Endodermal cell (in vitro differentiated cells): Measurements from ENCODE around the gene FAM181A. TPM values are rescaled to one million over a fixed set of nuclear protein-coding genes. Genes with fewer than 3 reads are reported as not detected.

Source experiments
- DNase-seq: peaks from one replicate; pipeline ENCODE4 v3.0.0-alpha.2; 2017
- H3K27ac ChIP-seq: 2 replicates; pipeline ENCODE4 v1.5.1; 2013; ENCODE audit warnings: mild to moderate bottlenecking, low read depth, low read length, moderate library complexity
- H3K27me3 ChIP-seq: 2 replicates; pipeline ENCODE4 v1.6.1; 2013; ENCODE audit warnings: mild to moderate bottlenecking, low read length, moderate library complexity; ENCODE audit not compliant: insufficient read depth, control insufficient read depth, poor library complexity, severe bottlenecking
- H3K36me3 ChIP-seq: 2 replicates; pipeline ENCODE4 v1.7.0; 2013; ENCODE audit warnings: mild to moderate bottlenecking, low read length, moderate library complexity; ENCODE audit not compliant: control insufficient read depth, insufficient read depth
- H3K4me1 ChIP-seq: one replicate; pipeline ENCODE4 v1.7.0; 2013; ENCODE audit warnings: low read length; ENCODE audit not compliant: control insufficient read depth, insufficient read depth
- H3K4me3 ChIP-seq: 2 replicates; pipeline ENCODE4 v1.5.1; 2013; ENCODE audit warnings: mild to moderate bottlenecking, low read length, moderate library complexity
- H3K9ac ChIP-seq: 2 replicates; pipeline ENCODE4 v1.6.1; 2013; ENCODE audit warnings: mild to moderate bottlenecking, low read length, moderate library complexity; ENCODE audit not compliant: poor library complexity, severe bottlenecking; ENCODE audit errors: extremely low read depth
- H3K9me3 ChIP-seq: 2 replicates; pipeline ENCODE4 v1.6.1; 2013; ENCODE audit warnings: mild to moderate bottlenecking, low read length, moderate library complexity; ENCODE audit not compliant: control insufficient read depth
- H3K27ac Mint-ChIP-seq: 2 replicates; pipeline ENCODE4 v1.8.0; 2020; ENCODE audit warnings: mixed read lengths
- H3K27me3 Mint-ChIP-seq: 2 replicates; pipeline ENCODE4 v1.8.0; 2021; ENCODE audit warnings: mild to moderate bottlenecking, mixed read lengths; ENCODE audit not compliant: insufficient read depth
- H3K36me3 Mint-ChIP-seq: 2 replicates; pipeline ENCODE4 v1.8.0; 2020; ENCODE audit warnings: low read depth, mixed read lengths
- H3K4me1 Mint-ChIP-seq: 2 replicates; pipeline ENCODE4 v1.8.0; 2020; ENCODE audit warnings: mixed read lengths
- H3K4me3 Mint-ChIP-seq: 2 replicates; pipeline ENCODE4 v1.8.0; 2020; ENCODE audit warnings: mild to moderate bottlenecking, moderate library complexity, mixed read lengths
- H3K9me3 Mint-ChIP-seq: 2 replicates; pipeline ENCODE4 v1.8.0; 2020; ENCODE audit warnings: mild to moderate bottlenecking, mixed read lengths
- CTCF ChIP-seq: fragments of 200-600 bp; sonication (generic); conservative IDR thresholded peaks from 2 replicates; pipeline ENCODE4 v1.5.0; 2021; ENCODE audit warnings: antibody characterized with exemption, mild to moderate bottlenecking
- WGBS, 2 experiments: methylation state at CpG; one replicate each; pipeline versions ENCODE4 v1.1.5 to v1.1.7; 2013; ENCODE audit warnings: missing lambda C conversion rate in 2 of 2, mixed read lengths in 1 of 2; ENCODE audit not compliant: insufficient coverage in 1 of 2, insufficient read length in 1 of 2; 5-methylcytosine and 5-hydroxymethylcytosine counted together
- total RNA-seq, 2 donors: library from RNA; stranded (reverse); fragmentation: NEBNext Ultra II Directional in 1 of 2; extraction: Animal tissue kit (Norgen Biotek cat#: 25700) in 1 of 2; gene quantifications; 2 replicates in 1 of 2; 3 replicates in 1 of 2; pipeline ENCODE4 v1.2.1, GENCODE V29; 2021

FAM181A gene
- total RNA-seq, 2 donors from 2014 or later, result not detected

DNA sequence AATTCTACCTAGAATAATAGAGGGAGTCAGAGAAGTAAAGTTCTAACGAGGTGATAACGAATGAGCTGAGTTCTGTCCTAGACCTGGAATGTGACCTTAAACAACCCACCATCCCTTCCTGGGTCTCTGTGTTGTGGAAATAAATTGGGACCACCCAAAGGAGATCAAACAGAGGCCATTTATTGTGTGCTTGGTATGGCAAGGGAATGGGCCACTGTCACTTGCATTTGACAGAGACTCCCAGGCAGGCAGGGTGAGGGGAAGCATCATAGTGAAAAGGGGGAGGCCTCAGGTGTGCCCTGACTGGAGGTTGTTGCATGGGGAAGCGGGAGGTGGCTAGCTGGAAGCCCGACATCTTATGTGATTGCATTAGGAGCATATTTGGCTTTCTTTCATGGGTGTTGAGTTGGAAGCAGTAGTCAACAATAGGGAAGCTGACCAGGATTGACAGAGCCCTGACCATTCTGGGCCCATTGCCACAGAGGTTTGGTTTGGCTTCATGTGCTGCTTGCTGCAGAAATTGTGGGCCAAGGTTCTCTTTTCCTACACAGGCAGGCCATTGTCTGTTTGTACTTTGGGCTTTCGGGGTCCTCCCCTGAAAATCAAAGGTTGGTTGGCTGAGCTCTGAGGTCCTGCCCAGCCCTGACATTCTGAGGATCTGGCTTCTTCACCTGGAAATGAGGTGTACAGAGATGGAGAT, 17.6 kb upstream of the FAM181A start:
- no peak overlapping the region for H3K4me3 ChIP-seq
- H3K27me3 ChIP-seq, result no peaks in the 10 kb centered on the region
- peaks cover 3% of the 10 kb centered on the region for H3K4me1 Mint-ChIP-seq
- no peaks in the 10 kb centered on the region for H3K36me3 Mint-ChIP-seq
- DNase-seq, result no peak
- TF ChIP-seq CTCF, result no peak
- H3K9me3 ChIP-seq, result no peaks in the 10 kb centered on the region
- WGBS, 2 experiments, result 78 to 94% methylated on average over 2 to 5 of the region's 5 CpGs
- no peak overlapping the region for H3K27ac ChIP-seq
- H3K9ac ChIP-seq, result no peak overlapping the region
- H3K27ac Mint-ChIP-seq, result no peak overlapping the region
- H3K9me3 Mint-ChIP-seq, result no peaks in the 10 kb centered on the region
- no peaks in the 10 kb centered on the region for H3K4me1 ChIP-seq
- H3K27me3 Mint-ChIP-seq, result peaks cover 2% of the 10 kb centered on the region
- H3K4me3 Mint-ChIP-seq, result no peak overlapping the region
- no peaks in the 10 kb centered on the region for H3K36me3 ChIP-seq

DNA sequence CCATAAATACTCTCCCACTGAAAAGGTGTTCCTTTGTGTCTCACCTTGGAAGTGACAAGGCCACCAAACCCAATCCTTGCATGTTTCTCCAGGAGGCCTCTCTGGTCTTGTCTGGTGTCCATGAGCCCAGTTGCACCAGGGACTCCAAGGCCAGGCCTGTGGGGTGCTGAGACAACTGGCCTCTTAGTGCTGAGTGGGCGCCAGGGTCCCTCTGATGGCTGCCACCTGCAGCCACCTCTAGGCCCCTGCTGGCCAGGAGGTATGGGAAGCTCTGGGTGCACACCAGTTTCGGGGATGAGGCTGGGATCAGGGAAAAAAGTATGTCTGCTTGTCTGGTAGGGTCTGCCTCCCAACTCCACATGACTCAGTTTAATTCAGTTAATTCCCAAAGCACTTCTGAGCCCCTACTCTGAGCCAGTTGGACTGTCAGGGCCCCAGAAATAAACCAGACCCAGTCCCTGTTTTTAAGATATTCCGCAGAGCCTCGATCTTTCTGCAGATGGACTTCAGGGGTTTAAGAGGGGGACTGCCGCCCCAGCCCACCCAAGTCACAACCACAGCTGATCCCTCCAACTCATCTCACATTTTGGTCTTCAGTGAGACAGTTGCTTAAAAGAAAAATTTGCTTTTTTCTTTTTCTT, 15.0 kb upstream of the FAM181A start:
- no peaks in the 10 kb centered on the region for H3K36me3 ChIP-seq
- H3K27me3 ChIP-seq, result no peaks in the 10 kb centered on the region
- DNase-seq, result no peak

DNA sequence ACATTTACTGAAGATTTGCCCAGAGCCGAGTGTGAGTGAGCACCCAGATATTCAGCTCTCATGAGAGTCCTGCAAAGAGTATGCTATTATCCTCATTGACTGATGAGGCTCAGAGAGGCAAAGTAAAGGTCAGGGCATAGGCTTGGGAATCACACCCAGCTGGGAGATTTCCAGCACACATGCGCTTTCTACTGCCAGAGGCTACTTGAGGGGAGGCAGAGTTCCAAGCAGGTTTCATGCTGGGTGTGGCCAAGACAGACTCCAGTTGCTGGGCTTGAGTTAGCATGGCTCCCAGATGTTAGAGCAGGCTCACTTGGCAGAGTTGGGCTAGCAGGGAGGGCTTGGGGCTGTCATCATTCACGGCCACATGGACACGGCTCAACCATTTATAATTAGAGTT, 14.4 kb upstream of the FAM181A start:
- H3K36me3 Mint-ChIP-seq, result no peaks in the 10 kb centered on the region
- peaks cover 2% of the 10 kb centered on the region for H3K27me3 Mint-ChIP-seq
- Histone ChIP-seq H3K27ac (no peak overlapping the region), H3K36me3 (no peaks in the 10 kb centered on the region), H3K4me3 (no peak overlapping the region), H3K9me3 (no peaks in the 10 kb centered on the region), H3K9ac (no peak overlapping the region), H3K4me1 (no peaks in the 10 kb centered on the region), H3K27me3 (no peaks in the 10 kb centered on the region)
- TF ChIP-seq CTCF, result no peak
- H3K4me1 Mint-ChIP-seq, result no peaks in the 10 kb centered on the region
- 80 to 91% methylated on average over 2 to 4 of the region's 4 CpGs for WGBS, 2 experiments
- DNase-seq, result no peak
- no peak overlapping the region for H3K27ac Mint-ChIP-seq
- no peak overlapping the region for H3K4me3 Mint-ChIP-seq
- no peaks in the 10 kb centered on the region for H3K9me3 Mint-ChIP-seq

More for the DNA sequence above, 15.0 kb upstream of the FAM181A start:
- no peak overlapping the region for H3K27ac Mint-ChIP-seq
- peaks cover 2% of the 10 kb centered on the region for H3K27me3 Mint-ChIP-seq
- 85 to 98% methylated on average over 4 to 5 of the region's 5 CpGs for WGBS, 2 experiments
- Histone ChIP-seq H3K9ac (no peak overlapping the region), H3K4me1 (no peaks in the 10 kb centered on the region), H3K4me3 (no peak overlapping the region), H3K9me3 (no peaks in the 10 kb centered on the region), H3K27ac (no peak overlapping the region)
- no peaks in the 10 kb centered on the region for H3K36me3 Mint-ChIP-seq
- H3K4me1 Mint-ChIP-seq, result no peaks in the 10 kb centered on the region
- no peak overlapping the region for H3K4me3 Mint-ChIP-seq
- H3K9me3 Mint-ChIP-seq, result no peaks in the 10 kb centered on the region
- no peak for TF ChIP-seq CTCF
